GM21367 (cell line): ENCODE measurements around the gene ZNF786.
"Not testable (repeated sequence)": the region's sequence is repeated elsewhere in the genome, so short reads cannot be mapped to it uniquely, and the experiment has no call there.

Source experiments
- ATAC-seq: cut with Tn5 transposase; IDR thresholded peaks from one replicate; pipeline ENCODE4 v1.9.1; 2021; ENCODE audit not compliant: unreplicated experiment

The ZNF786 gene

DNA sequence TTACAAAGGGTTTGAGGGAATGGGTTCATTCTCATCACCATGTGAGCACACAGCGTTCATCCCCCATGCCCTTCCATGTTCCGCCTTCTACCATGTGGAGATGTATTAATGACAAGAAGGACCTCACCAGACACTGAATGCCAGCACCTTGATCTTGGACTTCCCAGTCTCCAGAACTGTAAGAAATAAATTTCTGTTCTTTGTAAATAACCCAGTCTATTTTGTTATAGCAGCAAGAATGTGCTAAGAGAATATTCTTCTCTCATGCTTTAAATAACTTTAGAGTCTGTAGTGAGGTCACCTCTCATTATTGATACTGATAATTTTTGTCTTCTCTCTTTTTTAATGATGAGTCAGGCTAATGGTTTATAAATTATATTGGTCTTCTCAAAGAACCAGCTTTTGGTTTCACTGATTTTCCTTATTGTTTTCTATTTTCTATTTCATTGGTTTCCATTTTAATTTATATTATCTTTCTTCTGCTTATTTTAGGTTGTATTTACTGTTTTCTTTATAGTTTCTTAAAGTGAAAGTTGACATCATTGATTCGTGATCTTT, 59.1 kb downstream of the ZNF786 start:
- no peak for ATAC-seq

- ATAC-seq, result not testable (repeated sequence)
Measured at GRCh38 chr7:149030439-149030838, 60.1 kb downstream of the ZNF786 start.

DNA sequence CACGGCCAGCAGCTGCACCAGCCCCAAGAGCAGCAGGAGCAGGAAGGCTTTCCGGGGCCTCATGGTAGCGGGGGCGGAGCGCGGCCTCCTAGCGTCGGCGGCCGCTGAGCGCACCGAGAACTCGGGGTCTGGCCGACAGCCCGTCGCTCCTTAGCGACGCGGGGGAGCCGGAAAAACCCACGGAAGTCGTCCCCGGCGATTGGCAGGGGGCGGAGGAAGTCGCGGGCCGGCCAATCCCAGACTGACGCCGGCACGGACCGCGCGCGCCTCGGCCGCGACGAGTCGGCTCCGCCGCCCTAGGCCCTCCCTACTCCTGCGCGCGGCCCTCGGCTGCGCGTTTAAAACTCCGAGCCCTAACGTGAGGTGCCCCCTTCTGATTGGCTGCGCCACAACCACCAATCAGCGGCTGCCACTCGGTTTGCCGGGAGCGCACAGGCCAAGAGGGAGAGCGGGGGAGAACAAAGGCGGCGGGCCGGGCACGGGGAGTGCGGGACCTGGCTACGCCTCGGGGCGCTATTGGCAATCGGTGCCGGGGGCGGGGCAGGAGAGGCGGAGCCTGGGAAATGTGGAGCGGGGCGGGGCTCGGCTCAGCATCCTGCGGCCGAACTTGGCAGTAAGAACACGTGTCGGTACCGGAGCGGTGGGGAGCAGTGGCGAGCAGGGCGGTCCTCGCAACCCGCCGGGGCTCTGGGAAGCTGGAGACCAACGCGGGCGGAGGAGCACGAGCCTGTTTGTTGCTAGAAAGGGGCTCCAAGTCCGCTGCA, 62.0 kb downstream of the ZNF786 start, which contains the start of gene PDIA4:
PDIA4 (minus strand) TSS at position 160 of the 764 bp plus-strand sequence; CDS start at position 63, 97 bp downstream.
- peak; percentile 94 for ATAC-seq

DNA sequence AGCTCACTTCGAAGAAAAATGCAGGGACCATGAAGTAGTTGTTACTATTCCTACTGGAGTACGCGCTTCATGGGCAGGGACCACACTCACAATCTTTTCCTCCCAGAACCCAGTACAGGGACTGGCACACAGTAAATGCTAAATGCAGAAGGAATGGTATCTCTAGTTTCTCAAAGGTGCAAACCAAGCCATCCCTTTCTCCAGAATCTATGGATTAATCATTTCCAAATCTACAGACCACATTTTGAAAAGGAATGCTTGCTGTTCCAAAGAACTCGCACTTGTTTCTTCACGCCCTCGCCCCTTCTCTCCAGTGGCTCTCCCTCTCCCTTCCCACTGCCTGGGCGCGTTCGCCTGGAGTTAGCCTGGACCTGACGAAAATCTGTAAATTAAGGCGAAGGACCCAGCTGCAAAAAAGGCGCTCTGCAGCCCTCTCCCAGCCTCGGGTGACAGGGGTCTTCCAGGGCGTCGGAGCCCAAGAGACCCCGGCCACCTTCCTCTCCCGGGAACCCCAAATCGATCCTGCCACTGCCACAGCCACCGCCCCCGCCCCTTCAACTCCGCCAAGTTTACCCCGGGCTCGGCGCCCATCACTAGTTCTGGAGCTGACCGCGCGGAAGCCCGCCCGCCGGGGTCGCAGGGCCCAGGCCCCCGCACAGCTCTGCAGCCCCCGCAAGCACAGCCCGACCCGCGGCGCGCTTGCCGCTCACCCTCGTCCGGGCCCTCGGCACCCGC, 62.7 kb downstream of the ZNF786 start:
- peak; percentile 0 for ATAC-seq

DNA sequence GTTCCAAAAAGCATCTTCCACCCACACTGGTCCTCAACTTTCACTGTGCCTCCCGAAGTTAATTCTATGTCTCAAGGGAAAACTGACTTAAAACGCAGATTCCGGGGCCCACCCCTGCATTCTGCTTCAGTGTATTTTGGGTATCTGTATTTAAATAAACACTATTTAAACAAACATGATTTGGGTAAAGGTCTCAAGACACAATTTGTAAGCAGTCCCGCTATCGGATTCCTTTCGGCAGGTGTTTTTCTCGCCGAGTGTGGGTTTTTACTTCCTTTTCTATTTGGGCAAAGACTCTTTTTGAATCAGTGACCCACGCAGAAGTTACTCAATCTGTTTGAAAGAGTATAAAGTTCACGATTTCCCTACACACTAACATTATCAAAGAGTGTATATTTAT, 63.5 kb downstream of the ZNF786 start:
- ATAC-seq, result no peak

DNA sequence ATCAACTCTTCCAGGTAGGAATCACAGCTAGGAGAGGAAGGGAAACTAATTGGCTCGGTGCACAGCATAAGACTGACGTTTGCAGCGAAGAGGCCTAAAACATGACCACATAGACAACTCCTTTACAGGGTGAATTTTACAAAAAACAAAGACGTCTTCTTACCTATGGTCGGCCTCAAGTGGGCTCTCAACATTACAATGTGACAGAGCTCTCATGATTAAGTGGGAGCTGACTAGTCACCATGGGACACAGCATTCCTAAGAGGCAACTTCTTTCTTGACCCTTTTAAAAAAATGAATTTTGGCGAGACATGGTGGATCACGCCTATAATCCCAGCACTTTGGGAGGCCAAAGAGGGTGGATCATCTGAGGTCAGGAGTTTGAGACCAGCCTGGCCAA, 66.9 kb downstream of the ZNF786 start:
- ATAC-seq, result no peak

GRCh38 chr7:149022756-149023360, 67.7 kb downstream of the ZNF786 start:
- no peak for ATAC-seq

DNA sequence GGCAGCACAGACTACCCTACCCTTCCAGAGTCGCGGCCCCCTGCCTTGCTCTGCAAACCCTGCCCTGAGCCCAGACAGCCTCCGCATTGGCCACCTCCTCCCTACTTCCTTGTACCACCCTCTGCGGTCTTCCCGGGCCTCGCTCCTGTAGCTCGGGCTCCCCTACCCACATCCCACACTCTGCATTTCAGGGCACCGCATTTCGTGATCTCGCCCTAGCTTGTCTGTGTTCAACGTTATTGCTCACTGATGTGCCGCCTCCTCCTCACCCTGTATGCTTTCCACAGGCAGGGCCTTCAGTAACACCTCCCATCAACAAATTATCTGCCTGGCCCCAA, 68.8 kb downstream of the ZNF786 start:
- ATAC-seq, result no peak

GRCh38 chr7:149020483-149020882, 70.0 kb downstream of the ZNF786 start:
- no peak for ATAC-seq
